Raji (cell line): ENCODE data around the gene FNBP1.

Experiments
- POLR2A ChIP-seq: IDR thresholded peaks from 2 replicates; pipeline ENCODE4 v1.6.1; 2011; ENCODE audit warnings: low read depth, low read length, control low read depth; ENCODE audit not compliant: insufficient read depth

The FNBP1 gene

DNA sequence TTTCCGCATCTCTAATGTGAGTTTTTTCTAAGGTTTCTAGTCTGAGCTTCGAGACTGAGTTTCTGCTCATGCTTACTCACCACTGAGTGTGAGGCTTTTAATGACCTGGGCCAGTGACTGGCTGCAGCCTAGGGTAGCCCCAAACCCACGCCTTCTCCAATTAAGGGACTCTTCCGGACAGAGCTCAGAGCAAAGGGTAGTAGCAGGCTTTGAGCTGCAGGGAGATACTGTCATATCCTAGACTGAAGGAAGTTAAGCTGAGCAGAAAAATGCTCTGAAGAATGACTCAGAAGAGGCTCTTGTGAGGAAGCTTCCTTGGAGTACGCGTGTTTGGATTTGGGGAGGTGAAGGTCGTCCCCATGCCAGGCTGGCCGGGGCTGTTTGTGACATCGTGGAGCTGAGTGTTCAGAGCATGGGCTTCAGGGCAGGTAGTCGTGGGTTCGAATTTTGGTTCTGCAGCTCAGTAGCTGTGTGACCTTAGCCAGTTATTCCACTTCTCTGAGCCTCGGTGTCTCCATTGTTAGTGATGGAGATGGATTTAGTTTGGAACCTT is 204.2 kb downstream of the FNBP1 start:
- TF ChIP-seq POLR2A = no peak
